K562 (cell line): ENCODE data around the gene MAP3K20. TPM values are rescaled to one million over a fixed set of nuclear protein-coding genes. Genes with fewer than 3 reads are reported as not detected.

Source experiments
- ATAC-seq: fragments of 200-7000 bp; cut with Tn5 transposase; 3 replicates; pipeline ENCODE4 v1.9.1; 2020; ENCODE audit warnings: moderate library complexity
- BruUV-seq: library from RNA; stranded (reverse); fragments of 400-500 nt; replicated peaks from 2 replicates; lab custom pipeline; 2021; lab: Mats Ljungman, UMichigan
- CTCF ChIA-PET: fragments of 300-600 bp; formaldehyde crosslinking; extraction: SDS; loops from one replicate; lab custom pipeline; 2021; ENCODE audit warnings: low intra/inter-chr PET ratio; lab: Yijun Ruan, JAX
- POLR2A ChIA-PET: fragments of 300-600, 350-650 bp; sonication (Branson Sonifier 250); formaldehyde crosslinking; extraction: SDS; loops from one replicate; lab custom pipeline; 2021; ENCODE audit warnings: antibody characterized with exemption, inconsistent platforms; lab: Yijun Ruan, JAX
- DNase-seq, 4 experiments: peaks; one replicate each; pipeline versions ENCODE4 v3.0.0 to v3.0.0-alpha.2; 2011 to 2018; ENCODE audit warnings: low spot score in 3 of 4, mixed read lengths in 3 of 4; ENCODE audit errors: extremely low read depth in 1 of 4
- FAIRE-seq: peaks from 2 replicates; lab custom pipeline; 2011; peaks lifted over from hg19 to GRCh38; lab: Jason Lieb, UNC
- H2AFZ ChIP-seq: 2 replicates; pipeline ENCODE4 v1.6.0; 2011; ENCODE audit warnings: low read depth, low read length, control low read depth, inconsistent platforms
- H3K27ac ChIP-seq: fragments of 200-600 bp; 3 replicates; pipeline ENCODE4 v1.8.0; 2011; ENCODE audit warnings: low read depth, mild to moderate bottlenecking, control low read depth, inconsistent platforms, low read length, moderate library complexity, mixed read lengths; ENCODE audit errors: extremely low read depth
- H3K27me3 ChIP-seq, 2 experiments: fragments of 300-600 bp in 1 of 2; 2 replicates in 1 of 2; 3 replicates in 1 of 2; pipeline versions ENCODE4 v1.6.0 to v1.8.0; 2011; ENCODE audit warnings: inconsistent platforms in 2 of 2, low read length in 2 of 2, mild to moderate bottlenecking in 1 of 2, mixed read lengths in 1 of 2, moderate library complexity in 1 of 2; ENCODE audit not compliant: control insufficient read depth in 2 of 2, insufficient read depth in 2 of 2
- H3K36me3 ChIP-seq: fragments of 300-600 bp; 3 replicates; pipeline ENCODE4 v1.8.0; 2011; ENCODE audit warnings: mild to moderate bottlenecking, low read length, inconsistent platforms; ENCODE audit not compliant: control insufficient read depth, insufficient read depth
- H3K4me1 ChIP-seq, 2 experiments: fragments of 200-600 bp in 1 of 2; replicated peaks in 1 of 2; 2 replicates in 1 of 2; 3 replicates in 1 of 2; pipeline versions ENCODE4 v1.5.1 to v1.8.0; 2011; ENCODE audit warnings: inconsistent platforms in 2 of 2, low read length in 2 of 2, mild to moderate bottlenecking in 1 of 2, mixed read lengths in 1 of 2, moderate library complexity in 1 of 2; ENCODE audit not compliant: control insufficient read depth in 2 of 2, insufficient read depth in 2 of 2
- H3K4me2 ChIP-seq: 2 replicates; pipeline ENCODE4 v1.6.1; 2011; ENCODE audit warnings: low read length, control low read depth, inconsistent platforms, mixed read lengths; ENCODE audit not compliant: insufficient read depth
- H3K4me3 ChIP-seq: fragments of 200-600 bp; sonication (generic), shearing (Covaris generic); 2 replicates; pipeline ENCODE4 v1.5.1; 2016; ENCODE audit warnings: control low read depth, inconsistent platforms
- H3K79me2 ChIP-seq: fragments of 200-600 bp; 3 replicates; pipeline ENCODE4 v1.8.0; 2011; ENCODE audit warnings: low read length, inconsistent platforms; ENCODE audit not compliant: control insufficient read depth, insufficient read depth
- H3K9ac ChIP-seq, 2 experiments: 2 replicates each; pipeline versions ENCODE4 v1.6.0 to v1.6.1; 2011; ENCODE audit warnings: low read depth in 2 of 2, low read length in 2 of 2, control low read depth in 1 of 2, inconsistent platforms in 1 of 2, mild to moderate bottlenecking in 1 of 2, mixed read lengths in 1 of 2; ENCODE audit not compliant: insufficient read depth in 1 of 2
- H3K9me1 ChIP-seq: one replicate; pipeline ENCODE4 v1.6.0; 2011; ENCODE audit warnings: inconsistent platforms, mild to moderate bottlenecking, low read length, moderate library complexity; ENCODE audit not compliant: control insufficient read depth, insufficient read depth
- H3K9me3 ChIP-seq: replicated peaks from 2 replicates; pipeline ENCODE4 v1.5.1; 2011; ENCODE audit warnings: low read depth, low read length, inconsistent platforms; ENCODE audit not compliant: control insufficient read depth, insufficient read depth
- H4K20me1 ChIP-seq: replicated peaks from 2 replicates; pipeline ENCODE4 v1.6.1; 2011; ENCODE audit warnings: low read length, inconsistent platforms, mixed read lengths; ENCODE audit not compliant: control insufficient read depth, insufficient read depth
- ATF1 ChIP-seq, 2 experiments: fragments of 450-650 bp in 1 of 2; IDR thresholded peaks; 2 replicates each; pipeline ENCODE4 v1.6.1; 2016; ENCODE audit warnings: missing compliant biosample characterization in 1 of 2, missing genetic modification characterization in 1 of 2
- ATF3 ChIP-seq, 2 experiments: fragments of 450-650 bp in 1 of 2; sonication (generic) in 1 of 2; formaldehyde crosslinking in 1 of 2; IDR thresholded peaks in 1 of 2; conservative IDR thresholded peaks in 1 of 2; 2 replicates each; pipeline versions ENCODE4 v1.6.1 to v1.8.1; 2016 to 2023; ENCODE audit warnings: mild to moderate bottlenecking in 2 of 2, moderate library complexity in 2 of 2, inconsistent platforms in 1 of 2, missing genetic modification reagents in 1 of 2
- CREBBP ChIP-seq: IDR thresholded peaks from one replicate; pipeline ENCODE4 v1.6.1; 2012; ENCODE audit warnings: low read depth, mild to moderate bottlenecking, control low read depth, inconsistent platforms, low read length
- EGR1 ChIP-seq: fragments of 450-650 bp; conservative IDR thresholded peaks from 2 replicates; pipeline ENCODE4 v1.6.1; 2017; ENCODE audit warnings: mild to moderate bottlenecking
- ESRRA ChIP-seq: fragments of 450-650 bp; IDR thresholded peaks from 2 replicates; pipeline ENCODE4 v1.6.1; 2014; ENCODE audit warnings: low read depth, mild to moderate bottlenecking, moderate library complexity, borderline replicate concordance
- ESRRB ChIP-seq: fragments of 250-450 bp; sonication (Bioruptor Pico); IDR thresholded peaks from 2 replicates; pipeline ENCODE4 v1.5.0; 2020; ENCODE audit warnings: mild to moderate bottlenecking, moderate library complexity, borderline replicate concordance
- KAT2B ChIP-seq: IDR thresholded peaks from one replicate; pipeline ENCODE4 v1.6.1; 2012; ENCODE audit warnings: low read depth, mild to moderate bottlenecking, control low read depth, inconsistent platforms, low read length, moderate library complexity
- NKRF ChIP-seq: fragments of 450-650 bp; IDR thresholded peaks from 2 replicates; pipeline ENCODE4 v1.6.1; 2016; ENCODE audit warnings: borderline replicate concordance
- PCBP2 ChIP-seq: fragments of 200-400 bp; formaldehyde crosslinking; IDR thresholded peaks from 2 replicates; pipeline ENCODE4 v1.6.1; 2018; ENCODE audit warnings: low read length, low read depth, mild to moderate bottlenecking, moderate library complexity; ENCODE audit not compliant: poor library complexity, severe bottlenecking
- PHF8 ChIP-seq: fragments of 200-600 bp; sonication (generic); IDR thresholded peaks from 2 replicates; pipeline ENCODE4 v1.6.1; 2012; ENCODE audit warnings: mixed run types, mild to moderate bottlenecking, inconsistent platforms, low read length, moderate library complexity, borderline replicate concordance
- POU5F1 ChIP-seq: fragments of 150-350 bp; IDR thresholded peaks from 2 replicates; pipeline ENCODE4 v1.6.1; 2014; ENCODE audit warnings: borderline replicate concordance, low read length, low read depth, mild to moderate bottlenecking; ENCODE audit not compliant: partially characterized antibody
- RHOXF2B ChIP-seq: fragments of 250-450 bp; sonication (Bioruptor Pico); conservative IDR thresholded peaks from 2 replicates; pipeline ENCODE4 v1.5.1; 2021
- SOX6 ChIP-seq: fragments of 450-650 bp; IDR thresholded peaks from 2 replicates; pipeline ENCODE4 v1.6.1; 2014; ENCODE audit warnings: mild to moderate bottlenecking
- SP1 ChIP-seq: sonication (generic); formaldehyde crosslinking; IDR thresholded peaks from 2 replicates; pipeline ENCODE4 v1.8.1; 2022; ENCODE audit warnings: mild to moderate bottlenecking, missing genetic modification reagents
- SRF ChIP-seq, 2 experiments: fragments of 250-450, 450-650 bp in 1 of 2; sonication (Bioruptor Pico) in 1 of 2; sonication (generic) in 1 of 2; formaldehyde crosslinking; IDR thresholded peaks; 2 replicates each; pipeline versions ENCODE4 v1.5.0 to v1.5.1; 2020 to 2022; ENCODE audit warnings: mild to moderate bottlenecking in 1 of 2, missing genetic modification reagents in 1 of 2
- TCF15 ChIP-seq: fragments of 250-450 bp; sonication (Bioruptor Pico); IDR thresholded peaks from 2 replicates; pipeline ENCODE4 v1.8.0; 2022; ENCODE audit warnings: moderate library complexity, mild to moderate bottlenecking, inconsistent platforms
- U2AF1 ChIP-seq: fragments of 200-400 bp; formaldehyde crosslinking; optimal IDR thresholded peaks from 2 replicates; pipeline ENCODE3; 2017; ENCODE audit warnings: mild to moderate bottlenecking, low read depth, low read length, moderate library complexity
- WGBS: fragments of 100-300 bp; shearing (Covaris generic); methylation state at CpG from one replicate; pipeline ENCODE4 v1.1.6; 2016; ENCODE audit warnings: low coverage, mixed read lengths; ENCODE audit not compliant: insufficient coverage; ENCODE audit errors: missing lambda C conversion rate; 5-methylcytosine and 5-hydroxymethylcytosine counted together
- in situ Hi-C: fragments of 300-500 bp; cut with MboI; formaldehyde crosslinking; loops from 4 replicates; pipeline ENCODE4 v1.15.0; 2018; ENCODE audit warnings: inconsistent platforms, mixed read lengths
- intact Hi-C: fragments of 100-400 bp; cut with micrococcal nuclease; formaldehyde crosslinking; loops from 2 replicates; pipeline ENCODE4 v1.14.2; 2022
- polyA plus RNA-seq, 8 experiments: library from polyadenylated mRNA; depleted of rRNA in 4 of 8; stranded (reverse) in 5 of 8; unstranded in 3 of 8; fragments of >200 nt; fragmentation: Nextera tagmentation in 2 of 8; fragmentation: Illumina TruSeq in 1 of 8; extraction: Ambion mirVana in 2 of 8; extraction: Trizol in 1 of 8; gene quantifications; 2 replicates each; pipeline versions ENCODE4 v1.2.1 to v1.2.3, GENCODE V29; 2011 to 2014; ENCODE audit warnings: inconsistent platforms in 1 of 8, missing spikeins in 1 of 8
- total RNA-seq, 7 experiments: library from RNA; depleted of rRNA in 6 of 7; stranded (reverse); fragments of >200 nt in 6 of 7; fragmentation: Illumina TruSeq in 2 of 7; extraction: Trizol in 2 of 7; gene quantifications; 2 replicates each; pipeline versions ENCODE4 v1.2.1 to v1.2.3, GENCODE V29; 2011 to 2021; ENCODE audit warnings: low replicate concordance in 1 of 7

The MAP3K20 gene
- total and polyA plus RNA-seq, 9 of the 15 experiments (the other 6 are each of a cell fraction or from before 2014, with no cell fraction given) = 9.8 to 34.2 (median 27.3) TPM

- Histone ChIP-seq H3K4me2 (no peak overlapping the region), H3K9ac (no peak overlapping the region), H3K4me3 (no peak overlapping the region), H3K9me1 (no peaks in the 10 kb centered on the region), H3K27me3 (no peaks in the 10 kb centered on the region), H3K36me3 (peaks cover 10% of the 10 kb centered on the region; the same call in 2 of the 3 replicates), H3K79me2 (no peaks in the 10 kb centered on the region), H3K27ac (no peak overlapping the region), H4K20me1 (no peaks in the 10 kb centered on the region), H3K9me3 (no peaks in the 10 kb centered on the region), H3K4me1 (peaks cover 0 to 15% of the 10 kb centered on the region in 2 experiments; a peak in 4 of 5 replicates), H2AFZ (no peak overlapping the region)
- intact Hi-C loops (no loop called here), in situ Hi-C loops (no loop called here)
- ChIA-PET CTCF (interaction anchor here (0.7 kb wide), 1 partner anchor 17 kb away, joined by 3 read pairs; no protein-coding TSS in a partner anchor), POLR2A (interaction anchor here (1.4 kb wide), 1 partner anchor 13 kb away, joined by 3 read pairs; no protein-coding TSS in a partner anchor)
- BruUV-seq = no TSS peak
- no peak for TF ChIP-seq ESRRB (CRISPR knock-in tag)
- no peak for TF ChIP-seq PHF8
- TF ChIP-seq POU5F1 = no peak
- TF ChIP-seq KAT2B = no peak
- TF ChIP-seq U2AF1 = no peak
- no peak for TF ChIP-seq ESRRA
- no peak for TF ChIP-seq CREBBP
- no peak for TF ChIP-seq TCF15 (CRISPR knock-in tag)
- no peak for TF ChIP-seq SRF (CRISPR knock-in tag; IDR thresholded peaks at IDR 0.05)
- TF ChIP-seq RHOXF2B (CRISPR knock-in tag) = no peak
- TF ChIP-seq ATF3 (IDR thresholded peaks at IDR 0.05) = no peak
- no peak for TF ChIP-seq ATF3 (CRISPR knock-in tag; conservative IDR thresholded peaks at IDR 0.05)
- no peak for TF ChIP-seq PCBP2
- no peak for TF ChIP-seq ATF1 (CRISPR knock-in tag; IDR thresholded peaks at IDR 0.05)
- no peak for TF ChIP-seq ATF1 (tag; IDR thresholded peaks at IDR 0.05)
- TF ChIP-seq SP1 (CRISPR knock-in tag) = no peak
- no peak for TF ChIP-seq EGR1
- TF ChIP-seq SOX6 = no peak
- no peak for TF ChIP-seq NKRF
- ATAC-seq (no peak), DNase-seq (no peak), FAIRE-seq (no peak)
- 83% methylated on average over 7 of the region's 7 CpGs for WGBS
Observed at GRCh38 chr2:173226899-173227698, 151.5 kb downstream of the MAP3K20 start.
